Measurements from ENCODE around the gene NUAK1.

Gene NUAK1

GRCh38 chr12:106082216-106083175 is 56.3 kb downstream of the NUAK1 start:
- no peak for DNase-seq (ENCODE audit: low spot score)

GRCh38 chr12:106081606-106082005 is 57.1 kb downstream of the NUAK1 start:
- DNase-seq (ENCODE audit: low spot score): peak; percentile 62

GRCh38 chr12:106080791-106081170 is 58.0 kb downstream of the NUAK1 start:
- no peak for DNase-seq (ENCODE audit: low spot score)

GRCh38 chr12:106080041-106080790 is 58.5 kb downstream of the NUAK1 start:
- DNase-seq (ENCODE audit: low spot score): peak; percentile 63

- DNase-seq (ENCODE audit: low spot score): no peak
These were observed 59.5 kb downstream of the NUAK1 start for GRCh38 chr12:106079148-106079738.

GRCh38 chr12:106078358-106079010 is 60.3 kb downstream of the NUAK1 start:
- no peak for DNase-seq (ENCODE audit: low spot score)

- DNase-seq (ENCODE audit: low spot score): peak; percentile 55
These were observed 63.9 kb downstream of the NUAK1 start for GRCh38 chr12:106074706-106075392.

GRCh38 chr12:106074361-106074705 is 64.4 kb downstream of the NUAK1 start:
- DNase-seq (ENCODE audit: low spot score): no peak

- no peak for DNase-seq (ENCODE audit: low spot score)
These were observed 65.6 kb downstream of the NUAK1 start for GRCh38 chr12:106073179-106073578.

- DNase-seq (ENCODE audit: low spot score): no peak
These were observed 66.0 kb downstream of the NUAK1 start for GRCh38 chr12:106072751-106073150.

- no peak for DNase-seq (ENCODE audit: low spot score)
These were observed 67.1 kb downstream of the NUAK1 start for GRCh38 chr12:106071686-106072085.

- no peak for DNase-seq (ENCODE audit: low spot score)
These were observed 68.1 kb downstream of the NUAK1 start for GRCh38 chr12:106070611-106071010.

GRCh38 chr12:106070147-106070546 is 68.6 kb downstream of the NUAK1 start:
- no peak for DNase-seq (ENCODE audit: low spot score)

GRCh38 chr12:106068296-106068695 is 70.5 kb downstream of the NUAK1 start:
- no peak for DNase-seq (ENCODE audit: low spot score)

GRCh38 chr12:106067606-106068205 is 71.0 kb downstream of the NUAK1 start:
- DNase-seq (ENCODE audit: low spot score): no peak

GRCh38 chr12:106066726-106067325 is 71.9 kb downstream of the NUAK1 start:
- DNase-seq (ENCODE audit: low spot score): no peak

GRCh38 chr12:106066051-106066705 is 72.6 kb downstream of the NUAK1 start:
- no peak for DNase-seq (ENCODE audit: low spot score)

GRCh38 chr12:106065506-106065905 is 73.2 kb downstream of the NUAK1 start:
- DNase-seq (ENCODE audit: low spot score): no peak

- DNase-seq (ENCODE audit: low spot score): no peak
These were observed 74.1 kb downstream of the NUAK1 start for GRCh38 chr12:106064721-106065021.

All from hepatic stellate cell (primary cell).